CD14-positive monocyte (primary cell): ENCODE measurements around the gene IGF1R. TPM values are rescaled to one million over a fixed set of nuclear protein-coding genes. Genes with fewer than 3 reads are reported as not detected.
A peak's percentile ranks its signal among the peaks of the same experiment; 100 is the strongest.

Experiments
- DNase-seq, 3 donors: peaks; one replicate each; pipeline ENCODE4 v3.0.0-alpha.2; 2011 to 2022
- H2AFZ ChIP-seq: 2 replicates; pipeline ENCODE4 v1.6.0; 2012; ENCODE audit warnings: mild to moderate bottlenecking, low read depth, low read length, inconsistent platforms; ENCODE audit not compliant: insufficient read depth, poor library complexity, severe bottlenecking
- H3K27ac ChIP-seq, 2 donors: 1 replicate in 1 of 2; 2 replicates in 1 of 2; pipeline ENCODE4 v1.5.1; 2012 to 2013; ENCODE audit warnings: low read length in 2 of 2, control low read depth in 1 of 2, inconsistent platforms in 1 of 2, low read depth in 1 of 2, mild to moderate bottlenecking in 1 of 2
- H3K27me3 ChIP-seq, 2 donors: one replicate each; pipeline versions ENCODE4 v1.6.0 to v1.6.1; 2011 to 2013; ENCODE audit warnings: low read length in 2 of 2; ENCODE audit not compliant: control insufficient read depth in 2 of 2, insufficient read depth in 2 of 2
- H3K36me3 ChIP-seq, 2 donors: replicated peaks in 1 of 2; 1 replicate in 1 of 2; 2 replicates in 1 of 2; pipeline versions ENCODE4 v1.5.1 to v1.6.1; 2012 to 2013; ENCODE audit warnings: low read length in 2 of 2, control low read depth in 1 of 2, inconsistent platforms in 1 of 2, mild to moderate bottlenecking in 1 of 2; ENCODE audit not compliant: insufficient read depth in 2 of 2, control insufficient read depth in 1 of 2
- H3K4me1 ChIP-seq, 2 donors: 1 replicate in 1 of 2; 2 replicates in 1 of 2; pipeline versions ENCODE4 v1.5.1 to v1.6.1; 2012 to 2013; ENCODE audit warnings: low read length in 2 of 2, control low read depth in 1 of 2, inconsistent platforms in 1 of 2, mild to moderate bottlenecking in 1 of 2, moderate library complexity in 1 of 2; ENCODE audit not compliant: insufficient read depth in 2 of 2, control insufficient read depth in 1 of 2
- H3K4me2 ChIP-seq: replicated peaks from 2 replicates; pipeline ENCODE3; 2012; ENCODE audit warnings: low read length, moderate library complexity, mild to moderate bottlenecking; ENCODE audit not compliant: poor library complexity, severe bottlenecking; ENCODE audit errors: extremely low read depth
- H3K4me3 ChIP-seq, 3 experiments: fragments of 200-600 bp in 1 of 3; sonication (generic) in 1 of 3; replicated peaks in 1 of 3; 1 replicate in 2 of 3; 2 replicates in 1 of 3; pipeline ENCODE4 v1.5.1; 2011 to 2013; ENCODE audit warnings: low read length in 3 of 3, mild to moderate bottlenecking in 3 of 3, control low read depth in 2 of 3, low read depth in 2 of 3, inconsistent platforms in 1 of 3, moderate library complexity in 1 of 3
- H3K79me2 ChIP-seq: 2 replicates; pipeline ENCODE4 v1.6.0; 2012; ENCODE audit warnings: mild to moderate bottlenecking, control low read depth, inconsistent platforms, low read length, moderate library complexity; ENCODE audit not compliant: insufficient read depth
- H3K9ac ChIP-seq: 2 replicates; pipeline ENCODE4 v1.6.0; 2017; ENCODE audit warnings: low read length, mild to moderate bottlenecking; ENCODE audit not compliant: insufficient read depth, poor library complexity, severe bottlenecking
- H3K9me3 ChIP-seq, 2 donors: replicated peaks in 1 of 2; 1 replicate in 1 of 2; 2 replicates in 1 of 2; pipeline versions ENCODE4 v1.5.1 to v1.6.1; 2012 to 2013; ENCODE audit warnings: low read length in 2 of 2, control low read depth in 1 of 2; ENCODE audit not compliant: control insufficient read depth in 1 of 2, insufficient read depth in 1 of 2
- H4K20me1 ChIP-seq: 2 replicates; pipeline ENCODE4 v1.6.0; 2012; ENCODE audit warnings: mild to moderate bottlenecking, low read length, control low read depth, moderate library complexity; ENCODE audit not compliant: insufficient read depth
- H3K27ac Mint-ChIP-seq, 7 donors: one replicate each; pipeline ENCODE4 v1.8.0; 2020; ENCODE audit warnings: mild to moderate bottlenecking in 7 of 7, mixed read lengths in 7 of 7, moderate library complexity in 6 of 7, inconsistent platforms in 2 of 7
- H3K27me3 Mint-ChIP-seq, 3 donors: one replicate each; pipeline ENCODE4 v1.8.0; 2021 to 2022; ENCODE audit warnings: low read depth in 3 of 3, mild to moderate bottlenecking in 3 of 3, mixed read lengths in 3 of 3, moderate library complexity in 3 of 3, inconsistent platforms in 1 of 3
- H3K36me3 Mint-ChIP-seq, 2 donors: one replicate each; pipeline ENCODE4 v1.8.0; 2020; ENCODE audit warnings: mixed read lengths in 2 of 2, inconsistent platforms in 1 of 2, mild to moderate bottlenecking in 1 of 2
- H3K4me1 Mint-ChIP-seq: one replicate; pipeline ENCODE4 v1.8.0; 2020; ENCODE audit warnings: mild to moderate bottlenecking, mixed read lengths
- H3K4me3 Mint-ChIP-seq, 2 donors: one replicate each; pipeline ENCODE4 v1.8.0; 2020; ENCODE audit warnings: mild to moderate bottlenecking in 2 of 2, mixed read lengths in 2 of 2, moderate library complexity in 1 of 2
- H3K9me3 Mint-ChIP-seq, 7 donors: one replicate each; pipeline ENCODE4 v1.8.0; 2020 to 2022; ENCODE audit warnings: mixed read lengths in 7 of 7, mild to moderate bottlenecking in 6 of 7, moderate library complexity in 6 of 7, inconsistent platforms in 2 of 7
- CTCF ChIP-seq: fragments of 200-600 bp; IDR thresholded peaks from one replicate; pipeline ENCODE4 v1.8.0; 2022; ENCODE audit warnings: antibody characterized with exemption, mild to moderate bottlenecking
- WGBS: methylation state at CpG from one replicate; pipeline ENCODE4 v1.1.5; 2013; ENCODE audit warnings: missing lambda C conversion rate; ENCODE audit not compliant: insufficient coverage; 5-methylcytosine and 5-hydroxymethylcytosine counted together
- intact Hi-C, 2 donors: fragments of 100-400 bp; cut with micrococcal nuclease; formaldehyde crosslinking; loops; one replicate each; pipeline versions ENCODE4 v1.15.0 to v1.15.1; 2023
- polyA plus RNA-seq, 3 donors: library from polyadenylated mRNA; depleted of rRNA in 1 of 3; unstranded in 2 of 3; stranded (reverse) in 1 of 3; fragments of 300-500 nt in 2 of 3; fragments of >200 nt in 1 of 3; fragmentation: Illumina TruSeq in 2 of 3; gene quantifications; 1 replicate in 2 of 3; 2 replicates in 1 of 3; pipeline ENCODE4 v1.2.3, GENCODE V29; 2012 to 2021

Gene IGF1R
- polyA plus RNA-seq, 3 donors: 0.35 to 4.9 (median 0.67) TPM

GRCh38 chr15:98927022-98927421 lies 278.7 kb downstream of the IGF1R start:
- Mint-ChIP-seq H3K27me3 (peaks cover 0 to 2% (median 0%) of the 10 kb centered on the region in 3 donors), H3K36me3 (peaks cover 70 to 79% of the 10 kb centered on the region in 2 donors)
- intact Hi-C loops: no loop called here

GRCh38 chr15:98927996-98928395 lies 279.7 kb downstream of the IGF1R start:
- Mint-ChIP-seq H3K27me3 (no peaks in the 10 kb centered on the region), H3K9me3 (no peaks in the 10 kb centered on the region), H3K4me1 (peaks cover 10% of the 10 kb centered on the region), H3K27ac (peak overlapping the region in 1 of 7 donors; percentile 20), H3K36me3 (peaks cover 69 to 79% of the 10 kb centered on the region in 2 donors), H3K4me3 (no peak overlapping the region)
- Histone ChIP-seq H2AFZ (no peak overlapping the region), H3K79me2 (no peaks in the 10 kb centered on the region), H3K9me3 (no peaks in the 10 kb centered on the region), H3K36me3 (peaks cover 41 to 84% of the 10 kb centered on the region in 2 donors), H3K4me3 (no peak overlapping the region), H3K4me1 (no peaks in the 10 kb centered on the region), H4K20me1 (no peaks in the 10 kb centered on the region), H3K27ac (no peak overlapping the region), H3K9ac (no peak overlapping the region), H3K27me3 (no peaks in the 10 kb centered on the region), H3K4me2 (no peak overlapping the region)
- DNase-seq: no peak
- TF ChIP-seq CTCF: no peak
- no CpG with 5 or more reads among the region's 2 CpGs for WGBS
- intact Hi-C loops: no loop called here

More at GRCh38 chr15:98927022-98927421, 278.7 kb downstream of the IGF1R start:
- Histone ChIP-seq H3K4me1 (no peaks in the 10 kb centered on the region), H3K4me2 (no peak overlapping the region), H2AFZ (no peak overlapping the region), H3K27ac (no peak overlapping the region), H3K36me3 (peaks cover 49 to 84% of the 10 kb centered on the region in 2 donors), H3K79me2 (no peaks in the 10 kb centered on the region), H3K9ac (no peak overlapping the region), H3K27me3 (no peaks in the 10 kb centered on the region), H3K9me3 (no peaks in the 10 kb centered on the region), H3K4me3 (no peak overlapping the region), H4K20me1 (no peaks in the 10 kb centered on the region)
- Mint-ChIP-seq H3K9me3 (no peaks in the 10 kb centered on the region), H3K27ac (peak overlapping the region in 1 of 7 donors; percentile 9), H3K4me1 (peaks cover 10% of the 10 kb centered on the region), H3K4me3 (no peak overlapping the region)
- no peak for DNase-seq
- WGBS: 83% methylated on average over 1 of the region's 3 CpGs
- no peak for TF ChIP-seq CTCF
